Muscle of leg (tissue), 11 donors: Measurements from ENCODE around the gene NOP14. TPM values are rescaled to one million over a fixed set of nuclear protein-coding genes. Genes with fewer than 3 reads are reported as not detected.
"Not testable (repeated sequence)": the region's sequence is repeated elsewhere in the genome, so short reads cannot be mapped to it uniquely, and the experiment has no call there.

Source experiments
- DNase-seq: peaks from one replicate; pipeline ENCODE4 v3.0.0; 2013
- H3K27ac ChIP-seq: one replicate; pipeline ENCODE4 v1.5.1; 2013; ENCODE audit warnings: mild to moderate bottlenecking, low read length, control low read depth
- H3K27me3 ChIP-seq: one replicate; pipeline ENCODE4 v1.6.1; 2013; ENCODE audit warnings: low read length; ENCODE audit not compliant: control insufficient read depth, insufficient read depth
- H3K36me3 ChIP-seq: one replicate; pipeline ENCODE4 v1.6.1; 2013; ENCODE audit warnings: low read length; ENCODE audit not compliant: control insufficient read depth, insufficient read depth
- H3K4me1 ChIP-seq: one replicate; pipeline ENCODE4 v1.6.1; 2013; ENCODE audit warnings: low read length; ENCODE audit not compliant: control insufficient read depth, insufficient read depth
- H3K4me3 ChIP-seq: one replicate; pipeline ENCODE4 v1.5.1; 2013; ENCODE audit warnings: low read length, control low read depth
- H3K9me3 ChIP-seq: replicated peaks from 2 replicates; pipeline ENCODE4 v1.6.1; 2013; ENCODE audit warnings: low read depth, low read length; ENCODE audit not compliant: control insufficient read depth
- WGBS: methylation state at CpG from one replicate; pipeline ENCODE4 v1.1.5; 2013; ENCODE audit warnings: missing lambda C conversion rate; ENCODE audit not compliant: insufficient coverage; 5-methylcytosine and 5-hydroxymethylcytosine counted together
- polyA plus RNA-seq, 8 donors: library from polyadenylated mRNA; unstranded; fragments of 120-200 nt; gene quantifications; one replicate each; pipeline versions ENCODE4 v1.2.1 to v1.2.3, GENCODE V29; 2013; ENCODE audit warnings: inconsistent platforms in 1 of 8, low replicate concordance in 1 of 8; ENCODE audit not compliant: insufficient read length in 8 of 8, insufficient read depth in 1 of 8
- total RNA-seq: library from RNA; stranded (reverse); fragments of 120-200 nt; gene quantifications from one replicate; pipeline ENCODE4 v1.2.4, GENCODE V29; 2013

The NOP14 gene
- total and polyA plus RNA-seq, 9 donors = 12.1 to 27.6 (median 25.0) TPM

DNA sequence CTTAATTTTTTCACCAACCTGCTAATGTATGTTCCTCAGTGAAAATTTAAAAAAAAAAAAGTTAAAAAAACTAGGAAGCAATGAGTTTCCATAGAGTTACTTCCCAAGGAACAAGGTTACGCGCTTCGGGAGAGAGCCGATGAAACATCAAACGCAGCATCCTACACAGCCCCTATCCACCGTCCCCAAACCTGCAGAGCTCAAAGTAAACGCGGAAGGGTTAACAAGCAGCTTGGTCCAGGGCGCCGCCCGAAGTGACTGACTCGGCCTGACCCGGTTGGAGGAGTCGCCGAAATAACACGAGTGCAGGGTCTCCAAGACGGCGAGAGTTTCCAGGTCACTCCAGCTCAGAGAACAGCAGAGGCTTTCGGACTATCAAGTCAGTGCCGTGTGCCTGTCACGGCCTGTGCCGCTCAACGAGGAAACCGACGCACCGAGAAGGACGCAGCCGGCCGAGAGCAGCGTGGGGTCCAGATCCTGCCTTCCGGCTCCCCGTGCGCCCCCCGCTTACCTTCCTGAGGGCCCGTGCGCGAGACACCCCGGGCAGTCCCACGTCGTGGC lies 512 bp downstream of the NOP14 start:
- Histone ChIP-seq H3K27ac (peak overlapping the region; percentile 87), H3K4me3 (peak overlapping the region; percentile 85), H3K4me1 (peaks cover 23% of the 10 kb centered on the region), H3K9me3 (no peaks in the 10 kb centered on the region), H3K27me3 (no peaks in the 10 kb centered on the region), H3K36me3 (peaks cover 17% of the 10 kb centered on the region)
- peak; percentile 69 for DNase-seq
- WGBS = under 1% methylated on average over 34 of the region's 40 CpGs

DNA sequence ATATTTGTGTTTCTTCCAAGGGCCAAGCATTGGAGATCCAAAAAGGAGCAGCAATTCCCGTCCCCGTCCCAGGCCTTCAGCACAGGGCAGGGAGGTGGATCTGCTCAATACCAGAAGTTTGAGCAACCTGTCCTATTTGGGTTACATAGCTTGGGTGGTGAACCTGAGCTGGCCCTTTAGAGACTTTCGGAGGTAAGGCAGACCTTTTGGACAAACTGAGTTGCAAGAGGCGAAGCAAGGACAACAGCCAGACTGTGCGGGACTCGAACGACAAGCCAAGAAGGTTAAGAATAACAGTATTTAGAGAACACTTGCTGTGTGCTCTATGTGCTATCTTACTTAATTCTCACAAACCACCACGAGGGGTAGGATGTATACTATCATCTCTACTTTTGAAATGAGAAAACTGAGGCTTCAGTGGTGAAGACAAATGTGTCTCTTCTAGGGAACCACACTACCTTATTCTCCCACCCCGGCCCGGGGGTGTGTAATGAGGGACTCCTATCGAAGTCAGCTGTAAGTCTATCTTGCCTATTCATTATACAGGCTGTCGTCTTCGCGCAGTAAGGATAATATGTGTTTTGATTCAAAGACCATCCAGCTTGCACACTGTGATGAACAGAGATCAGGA lies 1.3 kb downstream of the NOP14 start:
- no peaks in the 10 kb centered on the region for H3K9me3 ChIP-seq
- H3K27me3 ChIP-seq = no peaks in the 10 kb centered on the region
- WGBS = 40% methylated on average over 2 of the region's 14 CpGs
- peaks cover 23% of the 10 kb centered on the region for H3K4me1 ChIP-seq
- peak overlapping the region; percentile 31 for H3K27ac ChIP-seq
- DNase-seq = no peak
- H3K4me3 ChIP-seq = peak overlapping the region; percentile 85
- peaks cover 21% of the 10 kb centered on the region for H3K36me3 ChIP-seq

DNA sequence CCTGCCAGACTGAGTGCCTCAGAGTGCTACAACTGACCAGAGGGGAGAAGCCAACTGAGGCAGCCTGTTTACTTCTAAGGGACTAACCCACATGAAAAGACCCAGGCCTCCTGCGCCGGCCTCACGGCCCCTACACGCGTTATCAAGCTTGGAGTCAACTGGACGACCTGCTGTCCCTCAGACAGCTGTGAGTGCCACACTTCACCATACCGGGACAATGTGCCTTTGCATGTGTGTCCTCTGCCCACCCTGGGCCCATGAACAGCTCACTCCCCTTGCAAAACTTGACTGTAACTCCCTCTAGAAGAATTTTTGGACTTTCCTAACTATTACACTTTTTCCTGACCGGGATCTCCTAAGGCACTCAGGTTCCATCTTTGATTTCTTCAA lies 1.8 kb downstream of the NOP14 start:
- 54% methylated on average over 5 of the region's 8 CpGs for WGBS
- no peak overlapping the region for H3K27ac ChIP-seq
- DNase-seq = no peak
- no peak overlapping the region for H3K4me3 ChIP-seq
- no peaks in the 10 kb centered on the region for H3K27me3 ChIP-seq
- H3K4me1 ChIP-seq = peaks cover 23% of the 10 kb centered on the region
- peaks cover 22% of the 10 kb centered on the region for H3K36me3 ChIP-seq
- no peaks in the 10 kb centered on the region for H3K9me3 ChIP-seq

DNA sequence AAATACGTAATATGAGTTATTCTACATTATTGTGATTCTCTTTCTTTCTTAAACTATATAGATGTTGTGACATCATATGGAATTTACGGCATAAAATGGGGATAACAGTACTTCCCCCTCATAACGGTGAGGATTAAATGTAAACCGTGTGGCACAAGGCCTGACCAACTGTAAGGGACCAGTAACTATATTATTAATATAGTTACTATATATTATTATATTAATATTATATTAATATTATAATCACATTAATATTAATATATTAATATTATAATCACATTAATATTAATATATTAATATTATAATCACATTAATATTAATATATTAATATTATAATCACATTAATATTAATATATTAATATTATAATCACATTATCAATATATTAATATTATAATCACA lies 2.8 kb downstream of the NOP14 start:
- H3K9me3 ChIP-seq, H3K4me3 ChIP-seq, H3K27me3 ChIP-seq, DNase-seq, H3K27ac ChIP-seq: not testable (repeated sequence)
- Histone ChIP-seq H3K4me1 (peaks cover 23% of the 10 kb centered on the region), H3K36me3 (peaks cover 28% of the 10 kb centered on the region)
- no CpG with 5 or more reads among the region's 4 CpGs for WGBS

DNA sequence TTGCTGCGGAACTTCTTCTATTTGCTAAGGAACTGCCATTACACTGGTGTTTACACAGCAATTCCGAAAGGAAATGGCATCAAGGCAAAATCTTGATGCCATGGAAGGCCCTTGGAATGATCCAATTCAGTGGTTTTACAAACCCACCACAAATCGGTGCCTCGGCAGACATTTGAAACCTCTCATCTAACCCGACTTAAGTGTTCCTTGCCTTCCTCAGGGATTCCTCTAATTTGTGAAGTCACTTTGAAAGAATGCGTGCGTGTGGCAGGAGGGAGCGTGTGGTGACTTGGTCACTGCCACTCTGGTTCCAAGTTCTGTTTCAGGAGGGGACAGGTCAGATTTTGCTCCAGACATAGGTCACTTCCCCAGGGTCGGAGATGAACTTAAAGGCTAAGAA lies 4.8 kb downstream of the NOP14 start:
- 61% methylated on average over 6 of the region's 9 CpGs for WGBS
- Histone ChIP-seq H3K27me3 (no peaks in the 10 kb centered on the region), H3K36me3 (peaks cover 36% of the 10 kb centered on the region), H3K9me3 (no peaks in the 10 kb centered on the region), H3K4me3 (no peak overlapping the region), H3K4me1 (peaks cover 17% of the 10 kb centered on the region), H3K27ac (no peak overlapping the region)
- DNase-seq = no peak

DNA sequence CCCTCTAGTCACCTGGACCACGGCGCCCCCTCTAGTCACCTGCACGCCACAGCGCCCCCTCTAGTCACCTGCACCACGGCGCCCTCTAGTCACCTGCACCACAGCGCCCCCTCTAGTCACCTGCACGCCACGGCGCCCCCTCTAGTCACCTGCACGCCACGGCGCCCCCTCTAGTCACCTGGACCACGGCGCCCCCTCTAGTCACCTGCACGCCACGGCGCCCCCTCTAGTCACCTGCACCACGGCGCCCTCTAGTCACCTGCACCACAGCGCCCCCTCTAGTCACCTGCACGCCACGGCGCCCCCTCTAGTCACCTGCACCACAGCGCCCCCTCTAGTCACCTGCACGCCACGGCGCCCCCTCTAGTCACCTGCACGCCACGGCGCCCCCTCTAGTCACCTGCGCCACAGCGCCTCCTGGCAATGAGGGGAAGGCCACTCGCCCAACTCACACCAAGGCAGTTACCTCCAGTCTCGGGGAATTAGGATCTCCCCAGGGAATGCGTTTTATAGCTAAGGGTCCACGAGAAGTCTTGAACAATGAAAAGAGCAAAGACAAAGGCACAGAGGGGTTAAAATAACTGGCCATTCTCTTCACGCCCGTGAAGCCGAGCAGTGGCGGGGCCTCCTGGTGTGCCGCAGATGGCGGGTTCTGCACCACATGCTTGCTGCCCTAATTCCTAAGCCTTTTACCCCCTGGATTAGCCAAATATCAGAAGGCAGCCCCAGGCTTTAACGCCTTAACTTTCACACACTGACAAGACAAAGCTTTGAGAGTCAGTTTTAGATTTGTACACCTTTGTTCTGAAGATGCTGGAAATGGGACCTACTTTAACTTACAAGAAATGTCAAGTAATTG lies 7.8 kb downstream of the NOP14 start:
- WGBS = 90% methylated on average over 17 of the region's 44 CpGs
- not testable (repeated sequence) for H3K4me1 ChIP-seq, H3K27ac ChIP-seq, H3K9me3 ChIP-seq, DNase-seq, H3K4me3 ChIP-seq, H3K27me3 ChIP-seq
- H3K36me3 ChIP-seq = peaks cover 58% of the 10 kb centered on the region

DNA sequence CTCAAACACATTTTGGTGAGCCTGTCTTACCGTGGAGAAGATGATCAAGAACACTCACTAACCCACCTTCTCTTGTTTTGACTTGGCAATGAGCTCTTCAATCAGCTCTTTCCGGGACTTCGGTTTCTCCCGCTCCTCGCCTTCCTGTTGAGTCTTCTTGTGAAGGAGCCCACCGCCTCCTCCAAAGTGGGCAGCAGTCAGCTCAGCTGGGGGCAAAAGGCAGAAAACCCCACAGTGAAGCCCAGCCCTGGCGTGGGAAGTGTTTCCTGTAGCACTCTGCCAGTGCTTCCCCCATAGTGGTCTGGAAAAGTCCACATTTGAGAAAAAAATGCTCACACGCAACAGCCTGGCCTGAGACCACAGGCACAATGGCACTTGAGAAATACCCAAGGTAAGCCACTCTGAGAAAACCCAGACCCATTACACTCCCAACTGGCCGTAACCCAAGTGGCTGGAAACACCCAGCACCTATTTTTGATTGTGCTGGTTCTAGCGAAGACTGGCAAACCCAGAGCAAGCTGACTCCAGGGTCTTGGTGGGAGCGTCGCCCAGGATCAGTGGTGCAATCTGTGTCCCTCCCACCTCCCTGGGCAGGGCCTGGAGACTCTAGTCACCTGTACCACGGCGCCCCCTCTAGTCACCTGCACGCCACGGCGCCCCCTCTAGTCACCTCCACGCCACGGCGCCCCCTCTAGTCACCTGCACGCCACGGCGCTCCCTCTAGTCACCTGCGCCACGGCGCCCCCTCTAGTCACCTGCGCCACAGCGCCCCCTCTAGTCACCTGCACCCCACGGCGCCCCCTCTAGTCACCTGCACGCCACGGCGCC lies 8.6 kb downstream of the NOP14 start:
- Histone ChIP-seq H3K4me3 (no peak overlapping the region), H3K9me3 (no peaks in the 10 kb centered on the region), H3K36me3 (peaks cover 64% of the 10 kb centered on the region), H3K4me1 (peaks cover 3% of the 10 kb centered on the region), H3K27me3 (no peaks in the 10 kb centered on the region), H3K27ac (no peak overlapping the region)
- 67% methylated on average over 10 of the region's 33 CpGs for WGBS
- no peak for DNase-seq

DNA sequence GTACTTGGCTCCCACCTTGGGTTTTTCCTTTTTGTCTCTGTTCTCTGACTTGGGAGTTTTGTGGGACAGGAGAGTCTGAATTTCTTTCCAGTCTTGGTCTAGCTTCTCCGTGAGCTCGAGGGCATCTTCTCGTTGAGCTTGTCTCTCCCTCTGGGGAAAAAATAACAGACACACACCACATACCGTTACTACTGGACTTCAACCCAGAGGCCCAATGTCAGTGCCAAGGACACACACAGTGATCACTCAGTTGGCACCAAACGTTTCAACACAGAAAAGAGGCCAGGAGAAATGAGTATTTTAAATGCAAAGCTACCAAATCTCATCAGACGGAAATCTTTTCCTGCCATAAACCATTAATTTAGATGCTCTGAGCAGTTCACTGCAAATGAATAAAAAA lies 9.7 kb downstream of the NOP14 start:
- WGBS = 84% methylated on average over 3 of the region's 6 CpGs
- peaks cover 1% of the 10 kb centered on the region for H3K4me1 ChIP-seq
- H3K4me3 ChIP-seq = no peak overlapping the region
- no peak for DNase-seq
- peaks cover 72% of the 10 kb centered on the region for H3K36me3 ChIP-seq
- no peaks in the 10 kb centered on the region for H3K27me3 ChIP-seq
- H3K27ac ChIP-seq = no peak overlapping the region
- H3K9me3 ChIP-seq = no peaks in the 10 kb centered on the region

DNA sequence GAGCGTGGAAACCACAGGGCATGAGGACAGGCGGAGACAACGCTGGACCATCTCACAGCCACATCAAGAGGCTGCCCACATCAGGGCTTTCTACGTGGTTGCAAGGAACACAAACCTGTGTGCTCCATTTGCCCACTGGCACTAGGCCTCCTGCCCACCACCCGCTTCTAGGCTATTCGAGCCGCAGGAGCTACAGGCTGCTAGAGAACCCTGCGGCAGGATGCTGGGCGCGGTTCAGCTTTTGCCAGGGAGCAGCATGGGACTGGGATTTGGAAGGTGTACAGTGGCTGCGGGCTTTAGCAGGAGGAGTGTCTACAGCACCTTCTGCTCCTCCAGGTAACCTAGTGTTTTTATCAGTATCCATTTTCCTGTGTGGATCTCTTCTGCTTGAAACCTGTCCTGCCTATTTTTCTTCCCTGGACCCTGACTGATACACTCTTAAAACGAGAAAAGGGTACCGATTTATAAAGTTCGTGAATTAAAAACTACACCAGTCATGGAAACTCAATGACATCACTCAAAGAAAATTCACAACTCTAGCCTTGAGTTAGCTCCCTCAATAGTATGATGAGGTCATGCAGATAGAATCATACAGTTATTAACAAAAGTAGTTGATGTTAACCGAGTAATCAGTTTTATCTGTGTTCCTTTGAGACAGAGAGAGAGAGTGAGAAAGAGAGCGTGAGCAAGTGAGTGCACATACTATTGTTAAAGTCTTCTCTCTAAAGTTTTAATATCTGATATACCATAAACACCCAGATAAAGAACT lies 12.8 kb downstream of the NOP14 start:
- DNase-seq = no peak
- Histone ChIP-seq H3K36me3 (peaks cover 80% of the 10 kb centered on the region), H3K27me3 (no peaks in the 10 kb centered on the region), H3K4me3 (no peak overlapping the region), H3K27ac (no peak overlapping the region), H3K4me1 (no peaks in the 10 kb centered on the region), H3K9me3 (no peaks in the 10 kb centered on the region)
- 95% methylated on average over 5 of the region's 16 CpGs for WGBS
